GM08714 (cell line): ENCODE data around the gene GNB1L.
"Not testable (repeated sequence)": the region's sequence is repeated elsewhere in the genome, so short reads cannot be mapped to it uniquely, and the experiment has no call there.

Experiments
- H3K4me3 ChIP-seq: fragments of 200-500 bp; sonication (Bioruptor generic); 2 replicates; pipeline ENCODE4 v1.5.1; 2014; ENCODE audit warnings: mild to moderate bottlenecking, low read length, inconsistent platforms
- ZNF274 ChIP-seq: IDR thresholded peaks from 2 replicates; pipeline ENCODE4 v1.6.1; 2012; ENCODE audit warnings: mild to moderate bottlenecking, low read depth, low read length

Gene GNB1L

DNA sequence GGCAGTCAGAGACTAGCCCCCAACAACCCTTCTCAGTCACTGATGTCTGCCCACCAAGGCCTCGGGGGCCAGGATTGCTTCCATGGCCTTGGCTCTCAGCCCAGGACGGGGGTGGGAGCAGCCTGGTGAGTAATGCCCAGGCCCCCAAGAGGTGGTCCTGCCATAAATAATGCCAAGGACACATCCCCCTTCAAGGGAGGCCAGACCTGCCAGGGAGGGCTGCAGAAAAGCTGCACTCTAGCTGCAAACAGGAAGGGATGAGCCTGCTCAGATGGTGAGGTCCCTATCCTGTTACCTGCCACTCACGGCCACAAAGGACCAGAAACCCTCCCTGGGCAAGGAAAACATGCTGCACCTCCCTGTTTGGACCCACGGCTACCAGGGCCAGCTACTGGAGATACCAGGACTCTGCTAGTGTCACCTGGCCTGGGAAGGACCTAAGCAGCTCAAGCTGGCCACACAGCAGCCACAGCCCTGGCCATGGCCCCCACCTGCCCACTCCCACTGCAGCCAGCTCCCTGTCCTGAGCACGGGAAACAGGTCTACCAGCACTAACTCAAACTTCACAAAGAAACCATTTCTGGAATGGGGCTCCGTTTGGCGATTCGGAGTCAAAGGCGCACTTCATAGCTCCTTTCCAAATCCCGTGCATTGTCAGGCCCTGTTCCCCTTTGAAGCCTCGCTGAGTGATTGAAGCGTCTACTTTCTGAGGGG lies 12.1 kb downstream of the GNB1L start:
- TF ChIP-seq ZNF274 = no peak
- no peak overlapping the region for H3K4me3 ChIP-seq

DNA sequence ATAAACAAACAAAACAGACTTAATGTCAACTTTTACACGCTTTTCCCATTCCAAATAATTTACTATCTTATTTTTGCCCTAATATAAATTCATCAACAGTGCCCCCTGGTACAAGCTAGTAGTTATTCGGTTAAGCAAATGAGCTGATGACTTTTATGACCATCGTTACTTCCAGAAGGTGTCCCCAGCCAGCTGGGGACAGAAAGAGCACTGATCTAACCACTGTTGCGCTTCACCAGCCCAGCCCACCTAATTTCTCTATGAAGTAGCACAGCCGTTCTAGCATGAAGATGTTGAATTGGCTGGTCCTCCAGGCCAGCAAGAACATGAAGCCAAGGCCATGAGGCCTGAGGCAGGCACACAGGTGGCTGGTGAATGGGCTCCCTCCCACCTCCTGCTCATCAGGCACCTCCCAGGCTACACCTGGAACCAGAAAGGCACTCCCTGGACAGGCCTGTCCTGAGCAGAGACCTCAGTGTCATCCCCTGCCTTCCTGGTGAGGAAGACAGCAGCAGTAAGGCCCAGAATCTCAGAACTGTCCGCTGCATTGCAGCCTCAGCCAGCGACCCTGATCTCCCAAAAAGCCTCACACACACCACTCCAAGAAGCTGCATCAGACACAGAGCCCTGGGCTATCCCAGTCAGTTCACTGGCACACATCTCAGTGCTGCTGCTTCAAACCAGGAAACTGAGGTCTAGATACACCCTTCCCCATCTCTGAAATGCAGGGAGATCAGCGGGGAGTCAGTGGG lies 12.9 kb downstream of the GNB1L start:
- H3K4me3 ChIP-seq = no peak overlapping the region
- TF ChIP-seq ZNF274 = no peak

DNA sequence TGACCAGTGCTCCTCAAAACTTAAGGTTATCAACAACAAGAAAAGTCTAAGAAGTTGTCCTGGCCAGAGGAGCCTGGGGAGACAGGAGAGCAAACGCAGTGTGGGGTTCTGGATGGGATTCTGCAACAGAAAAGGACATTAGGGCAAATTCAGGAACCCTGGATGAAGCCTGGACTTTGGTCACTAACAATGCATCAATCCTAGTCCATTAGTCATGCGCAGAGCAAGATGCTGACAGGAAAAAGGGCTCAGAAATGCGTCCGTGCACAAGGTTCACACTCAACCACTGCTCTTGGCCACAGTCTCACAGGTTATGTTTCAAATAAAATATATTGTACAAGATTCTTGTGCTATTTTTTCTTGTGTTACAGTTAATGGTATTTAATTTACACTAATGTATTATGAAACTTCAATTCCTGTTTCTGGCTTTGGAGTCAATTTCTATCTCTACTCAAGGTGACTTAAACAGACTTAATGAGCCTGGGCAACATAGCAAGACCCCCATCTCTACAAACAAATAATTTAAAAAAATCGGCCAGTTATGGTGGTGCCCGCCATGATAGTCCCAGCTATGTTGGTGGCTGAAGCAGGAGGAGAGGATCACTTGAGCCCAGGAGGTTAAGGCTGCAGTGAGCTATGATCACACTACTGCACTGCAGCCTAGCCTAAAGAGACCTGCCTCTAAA lies 13.6 kb downstream of the GNB1L start:
- TF ChIP-seq ZNF274 = no peak
- no peak overlapping the region for H3K4me3 ChIP-seq

DNA sequence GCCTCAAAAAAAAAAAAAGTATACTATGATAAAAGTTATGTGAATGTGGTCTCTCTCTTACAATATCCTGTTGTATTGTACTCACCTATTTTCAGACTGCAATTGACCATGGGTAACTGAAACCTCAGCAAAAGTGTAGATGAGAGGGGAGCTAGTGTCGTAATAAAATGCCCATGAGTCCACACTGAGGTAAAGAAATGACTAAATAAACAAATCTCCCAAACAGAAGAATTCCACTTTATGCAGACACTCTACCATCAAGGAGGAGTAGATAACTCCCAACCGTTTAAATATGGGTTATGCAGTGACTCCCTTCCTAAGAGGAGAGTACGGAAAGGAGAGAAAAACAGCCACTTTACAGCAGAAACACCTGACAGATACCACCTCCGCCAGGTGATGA lies 14.6 kb downstream of the GNB1L start:
- H3K4me3 ChIP-seq = no peak overlapping the region
- no peak for TF ChIP-seq ZNF274

- TF ChIP-seq ZNF274 = no peak
- no peak overlapping the region for H3K4me3 ChIP-seq
Observed at GRCh38 chr22:19837915-19838314, 16.8 kb downstream of the GNB1L start.

- no peak for TF ChIP-seq ZNF274
- H3K4me3 ChIP-seq = no peak overlapping the region
Observed at GRCh38 chr22:19836512-19836911, 18.2 kb downstream of the GNB1L start.

DNA sequence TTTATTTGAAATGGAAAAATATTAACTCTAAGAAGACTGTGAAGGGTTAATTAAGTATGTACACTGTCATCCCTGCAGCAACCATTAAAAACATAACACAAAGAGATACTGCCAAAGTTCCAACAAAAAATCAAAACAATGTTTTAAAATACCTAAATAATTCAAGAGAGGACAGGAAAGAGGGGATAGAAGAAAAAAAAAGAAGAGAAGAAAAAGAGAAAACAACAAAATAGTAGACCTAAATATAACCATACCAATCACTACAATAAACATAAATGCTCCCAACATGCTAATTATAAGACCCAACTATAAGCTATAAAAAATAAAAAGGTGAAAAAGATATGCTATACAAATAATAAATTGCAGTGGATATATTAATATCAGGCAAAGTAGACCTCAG lies 20.1 kb downstream of the GNB1L start:
- H3K4me3 ChIP-seq = no peak overlapping the region
- no peak for TF ChIP-seq ZNF274

- not testable (repeated sequence) for H3K4me3 ChIP-seq
Observed at GRCh38 chr22:19833327-19833726, 21.3 kb downstream of the GNB1L start.

DNA sequence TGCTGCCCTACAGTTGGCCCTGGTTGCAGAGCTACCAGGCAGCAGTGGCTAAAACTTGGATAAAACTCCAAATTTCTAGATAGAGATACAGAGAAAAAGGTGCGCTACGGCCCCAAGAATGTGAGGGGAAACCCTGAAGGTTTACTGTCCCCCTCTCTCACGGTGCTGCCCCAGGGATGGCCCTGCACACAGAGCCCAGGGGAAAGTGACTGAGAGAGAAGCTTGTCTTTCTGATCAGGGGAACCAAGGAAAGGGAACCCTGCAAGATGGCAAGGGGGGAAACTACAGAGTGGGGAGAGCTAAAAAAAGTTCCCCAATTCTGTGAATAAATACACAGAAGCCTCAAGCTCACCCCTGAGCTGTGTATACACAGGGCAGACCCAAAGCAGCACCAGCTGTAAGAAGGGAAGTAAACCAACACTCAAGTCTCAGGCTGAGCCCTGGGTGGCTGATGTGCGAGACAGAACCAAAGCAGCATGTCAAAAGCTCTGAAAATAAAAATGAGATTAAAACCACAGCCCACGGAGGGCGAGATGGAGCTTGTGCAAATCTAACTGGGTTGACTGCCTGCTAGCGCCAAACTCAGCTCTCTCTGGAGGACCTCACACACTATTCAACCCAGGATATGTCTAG lies 22.1 kb downstream of the GNB1L start:
- no peak for TF ChIP-seq ZNF274
- H3K4me3 ChIP-seq = no peak overlapping the region

DNA sequence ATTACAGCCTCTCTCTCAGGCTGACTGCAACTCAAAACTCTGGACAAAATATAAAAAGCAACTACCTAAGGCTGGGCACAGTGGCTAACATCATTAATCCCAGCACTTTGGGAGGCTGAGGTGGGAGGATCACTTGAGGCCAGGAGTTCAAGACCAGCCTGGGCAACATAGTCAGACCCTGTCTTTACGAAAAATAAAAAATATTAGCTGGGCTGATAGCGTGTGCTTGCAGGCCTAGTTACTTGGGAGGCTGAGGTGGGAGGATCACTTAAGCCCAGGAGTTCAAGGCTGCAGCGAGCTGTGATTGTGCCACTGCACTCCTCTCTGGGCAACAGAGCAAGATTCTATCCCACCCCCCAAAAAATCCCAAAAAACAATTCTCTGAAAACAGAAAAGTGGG lies 22.7 kb downstream of the GNB1L start:
- H3K4me3 ChIP-seq = not testable (repeated sequence)

- no peak overlapping the region for H3K4me3 ChIP-seq
- TF ChIP-seq ZNF274 = no peak
Observed at GRCh38 chr22:19831016-19831415, 23.7 kb downstream of the GNB1L start.

DNA sequence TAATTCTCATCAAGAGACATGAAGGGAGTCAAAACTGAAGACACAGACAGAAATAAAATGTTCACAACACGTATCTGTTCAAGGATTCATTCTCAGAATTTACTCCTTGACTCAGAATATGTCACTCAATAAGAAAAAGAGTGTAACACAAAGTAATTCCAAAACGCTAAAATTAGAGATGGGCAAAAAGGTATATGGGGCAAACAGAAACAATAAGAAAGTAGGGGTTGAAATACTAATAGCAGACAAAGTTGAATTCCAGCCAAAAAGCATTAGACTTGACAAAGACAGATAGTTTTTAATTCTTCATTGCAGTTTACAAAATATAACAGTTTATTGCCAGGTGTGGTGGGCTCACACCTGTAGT lies 26.7 kb downstream of the GNB1L start:
- H3K4me3 ChIP-seq = no peak overlapping the region
- TF ChIP-seq ZNF274 = no peak

GRCh38 chr22:19827341-19828034 lies 27.2 kb downstream of the GNB1L start:
- no peak overlapping the region for H3K4me3 ChIP-seq
- no peak for TF ChIP-seq ZNF274

DNA sequence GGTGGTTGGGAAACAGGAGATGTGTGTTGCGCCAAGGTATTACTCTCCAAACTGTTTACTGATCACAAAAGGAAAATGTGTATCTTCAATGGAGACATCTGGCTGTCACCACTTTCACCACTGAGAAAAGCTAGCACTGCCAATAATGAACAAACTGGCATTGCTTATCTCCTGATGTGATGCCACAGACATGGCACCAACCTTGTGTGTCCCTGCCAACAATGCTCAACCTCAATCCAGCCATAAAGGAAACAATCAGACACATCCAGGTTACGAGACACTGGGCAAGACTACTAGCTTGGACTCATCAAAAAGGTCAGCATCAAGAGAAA lies 28.1 kb downstream of the GNB1L start:
- no peak overlapping the region for H3K4me3 ChIP-seq
- TF ChIP-seq ZNF274 = no peak

- no peak for TF ChIP-seq ZNF274
Observed at GRCh38 chr22:19825904-19826618, 28.6 kb downstream of the GNB1L start.

More at GRCh38 chr22:19825904-19826618, 28.6 kb downstream of the GNB1L start:
- H3K4me3 ChIP-seq = no peak overlapping the region
